Activated CD4-positive, CD25-positive, alpha-beta regulatory T cell treated with anti-CD3 and anti-CD28 coated beads, Interleukin-2, amount 50 U/mL, for 24 hours (primary cell): Measurements from ENCODE around the gene NENF.
"Not testable (repeated sequence)": the region's sequence is repeated elsewhere in the genome, so short reads cannot be mapped to it uniquely, and the experiment has no call there.

Experiments
- ATAC-seq, 2 donors: fragments of 150-1000 bp; cut with Tn5 transposase; one replicate each; pipeline ENCODE4 v1.10.0; 2021; ENCODE audit warnings: mild to moderate bottlenecking in 1 of 2, moderate library complexity in 1 of 2

Gene NENF

GRCh38 chr1:212432661-212433576, at the start of gene NENF:
Gene NENF, plus strand, starts transcription at chr1:212432920. Its CDS starts 24 bp downstream, at chr1:212432944.
- peak; percentile 100 for ATAC-seq

- ATAC-seq, result no peak
Measured at GRCh38 chr1:212386029-212386428, 46.7 kb upstream of the NENF start.

- ATAC-seq, result no peak
Measured at GRCh38 chr1:212388985-212389716, 43.6 kb upstream of the NENF start.

- not testable (repeated sequence) for ATAC-seq
Measured at GRCh38 chr1:212395678-212396437, 36.9 kb upstream of the NENF start.

GRCh38 chr1:212396638-212397037, 36.1 kb upstream of the NENF start:
- ATAC-seq, result no peak

- no peak for ATAC-seq
Measured at GRCh38 chr1:212397171-212397570, 35.5 kb upstream of the NENF start.

GRCh38 chr1:212401042-212401441, 31.7 kb upstream of the NENF start:
- no peak for ATAC-seq

- ATAC-seq, result no peak
Measured at GRCh38 chr1:212401838-212402582, 30.7 kb upstream of the NENF start.

- no peak for ATAC-seq
Measured at GRCh38 chr1:212402666-212403321, 29.9 kb upstream of the NENF start.

GRCh38 chr1:212410231-212410820, 22.4 kb upstream of the NENF start:
- no peak for ATAC-seq

- ATAC-seq, result no peak
Measured at GRCh38 chr1:212412374-212412773, 20.3 kb upstream of the NENF start.

- no peak for ATAC-seq
Measured at GRCh38 chr1:212413902-212414327, 18.8 kb upstream of the NENF start.

- peak; percentile 98 for ATAC-seq
Measured at GRCh38 chr1:212414328-212415106, 18.2 kb upstream of the NENF start, which contains the start of gene PACC1. Gene PACC1, minus strand, starts transcription at chr1:212414886. Its CDS starts 129 bp downstream, at chr1:212414757.

GRCh38 chr1:212415107-212415841, 17.4 kb upstream of the NENF start:
- ATAC-seq, result no peak

GRCh38 chr1:212421165-212421564, 11.6 kb upstream of the NENF start:
- no peak for ATAC-seq

GRCh38 chr1:212423879-212424278, 8.8 kb upstream of the NENF start:
- no peak for ATAC-seq

- ATAC-seq, result no peak
Measured at GRCh38 chr1:212428496-212428895, 4.2 kb upstream of the NENF start.

- no peak for ATAC-seq
Measured at GRCh38 chr1:212430416-212430815, 2.3 kb upstream of the NENF start.

GRCh38 chr1:212430955-212431394, 1.7 kb upstream of the NENF start:
- no peak for ATAC-seq

- ATAC-seq, result no peak
Measured at GRCh38 chr1:212431644-212432043, 1.1 kb upstream of the NENF start.
